Measurements from ENCODE around the gene BACE1-AS. TPM values are rescaled to one million over a fixed set of nuclear protein-coding genes. Genes with fewer than 3 reads are reported as not detected.

BACE1-AS gene
- total RNA-seq, 1 experiment from 2014 or later: 3.6 TPM

GRCh38 chr11:117313091-117313490, 21.9 kb downstream of the BACE1-AS start:
- no peaks in the 10 kb centered on the region for H4K20me1 ChIP-seq (ENCODE audit: low read length)
- no peaks in the 10 kb centered on the region for H3K9me3 ChIP-seq (ENCODE audit: low read length)
- POLR2A ChIA-PET (ENCODE audit: unreplicated experiment): no interaction called here
- no peaks in the 10 kb centered on the region for H3K79me2 ChIP-seq (ENCODE audit: low read length)
- H3K27me3 ChIP-seq (ENCODE audit: low read length): no peaks in the 10 kb centered on the region
- no peak for DNase-seq
- BruUV-seq (replicated peaks): no TSS peak
- no peak overlapping the region for H3K27ac ChIP-seq (ENCODE audit: low read length)
- TF ChIP-seq CTCF (conservative IDR thresholded peaks at IDR 0.05; ENCODE audit: low read depth, low read length) (no peak), EZH2 (IDR thresholded peaks at IDR 0.05; ENCODE audit: low read length, unreplicated experiment) (no peak), EZH2phosphoT487 (IDR thresholded peaks at IDR 0.05; ENCODE audit: borderline replicate concordance, low read length) (no peak)
- no peak overlapping the region for H3K9ac ChIP-seq (ENCODE audit: low read length)
- H3K9me2 ChIP-seq (replicated peaks; ENCODE audit: low read length): no peaks in the 10 kb centered on the region
- H3K4me3 ChIP-seq (ENCODE audit: low read length): no peak overlapping the region
- H3F3A ChIP-seq (ENCODE audit: low read length, unreplicated experiment): no peaks in the 10 kb centered on the region
- intact Hi-C loops (cut with micrococcal nuclease): no loop called here
- no peaks in the 10 kb centered on the region for H3K36me3 ChIP-seq (ENCODE audit: low read depth, low read length)
- no peak for ATAC-seq
- H2AFZ ChIP-seq (ENCODE audit: low read length): no peak overlapping the region
- no peak overlapping the region for H3K4me2 ChIP-seq (ENCODE audit: low read length)
- peaks cover 20% of the 10 kb centered on the region for H3K4me1 ChIP-seq (ENCODE audit: insufficient read depth, low read length)
- CTCF ChIA-PET: no interaction called here

DNA sequence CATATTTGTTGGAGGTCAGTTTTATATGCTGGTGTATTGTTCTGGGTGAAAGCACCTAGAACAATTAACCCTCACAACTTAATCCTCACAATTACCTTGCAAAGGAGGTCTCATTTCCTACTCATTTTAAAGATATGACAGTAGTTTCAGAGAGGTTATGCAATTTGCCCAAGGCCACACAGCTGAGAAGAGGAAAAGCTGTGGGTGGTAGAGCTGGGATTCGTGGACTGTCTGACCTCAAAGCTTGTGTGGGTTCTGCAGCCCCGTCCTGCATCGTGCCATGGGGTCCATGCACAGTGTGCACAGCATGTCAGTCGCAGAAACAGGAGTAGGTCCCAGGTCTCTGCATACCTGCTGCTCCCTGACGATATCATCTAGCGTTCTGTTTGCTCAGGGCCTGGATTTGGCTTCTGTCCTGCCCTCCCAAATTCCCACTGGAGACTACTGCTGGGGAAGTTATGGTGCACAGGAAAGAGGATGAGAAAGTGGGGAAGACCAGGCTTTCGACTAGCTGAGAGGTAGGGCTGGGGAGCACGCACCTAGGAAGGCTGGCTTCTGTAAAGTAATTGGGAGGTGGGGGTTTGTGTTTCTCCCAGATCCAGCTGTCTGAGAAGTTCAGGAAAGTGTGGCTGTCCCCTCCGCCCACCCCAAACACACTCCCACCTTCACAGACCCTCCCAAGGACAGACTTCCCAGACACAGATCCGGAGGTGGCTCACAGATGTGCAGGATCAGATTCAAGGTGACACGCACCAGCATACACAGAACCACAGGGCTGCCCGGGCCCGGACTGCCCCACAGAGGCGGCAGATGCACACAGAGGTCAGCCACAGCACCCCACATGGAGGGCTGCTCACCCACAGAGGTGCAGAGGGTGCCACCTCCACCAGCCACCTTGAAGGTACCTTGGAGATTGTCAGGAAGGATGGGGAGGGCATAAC, 23.0 kb downstream of the BACE1-AS start:
- ATAC-seq (no peak), DNase-seq (no peak)
- no peak overlapping the region for H3K27ac ChIP-seq (ENCODE audit: low read length)
- intact Hi-C loops (cut with micrococcal nuclease): no loop called here
- BruUV-seq (replicated peaks): TSS peak; percentile 32
- no peaks in the 10 kb centered on the region for H3F3A ChIP-seq (ENCODE audit: low read length, unreplicated experiment)
- H3K9me3 ChIP-seq (ENCODE audit: low read length): no peaks in the 10 kb centered on the region
- no peaks in the 10 kb centered on the region for H3K36me3 ChIP-seq (ENCODE audit: low read depth, low read length)
- no peaks in the 10 kb centered on the region for H3K9me2 ChIP-seq (replicated peaks; ENCODE audit: low read length)
- TF ChIP-seq EZH2 (IDR thresholded peaks at IDR 0.05; ENCODE audit: low read length, unreplicated experiment) (no peak), EZH2phosphoT487 (IDR thresholded peaks at IDR 0.05; ENCODE audit: borderline replicate concordance, low read length) (no peak), CTCF (conservative IDR thresholded peaks at IDR 0.05; ENCODE audit: low read depth, low read length) (no peak)
- H3K4me2 ChIP-seq (ENCODE audit: low read length): peak overlapping the region; percentile 98
- H3K4me1 ChIP-seq (ENCODE audit: insufficient read depth, low read length): peaks cover 20% of the 10 kb centered on the region
- no peak overlapping the region for H2AFZ ChIP-seq (ENCODE audit: low read length)
- H4K20me1 ChIP-seq (ENCODE audit: low read length): no peaks in the 10 kb centered on the region
- H3K4me3 ChIP-seq (ENCODE audit: low read length): peak overlapping the region; percentile 85
- no peaks in the 10 kb centered on the region for H3K79me2 ChIP-seq (ENCODE audit: low read length)
- POLR2A ChIA-PET (ENCODE audit: unreplicated experiment): no interaction called here
- H3K27me3 ChIP-seq (ENCODE audit: low read length): no peaks in the 10 kb centered on the region
- H3K9ac ChIP-seq (ENCODE audit: low read length): no peak overlapping the region
- CTCF ChIA-PET: no interaction called here

- Histone ChIP-seq H2AFZ (ENCODE audit: low read length) (no peak overlapping the region; the same call in 1 of the 2 replicates), H3K4me2 (ENCODE audit: low read length) (peak overlapping the region; percentile 98), H3K4me1 (ENCODE audit: insufficient read depth, low read length) (peaks cover 20% of the 10 kb centered on the region), H3K79me2 (ENCODE audit: low read length) (no peaks in the 10 kb centered on the region), H3K9ac (ENCODE audit: low read length) (no peak overlapping the region), H3K4me3 (ENCODE audit: low read length) (peak overlapping the region; percentile 85), H3K9me2 (replicated peaks; ENCODE audit: low read length) (no peaks in the 10 kb centered on the region), H3K27ac (ENCODE audit: low read length) (no peak overlapping the region), H3F3A (ENCODE audit: low read length, unreplicated experiment) (no peaks in the 10 kb centered on the region), H3K27me3 (ENCODE audit: low read length) (no peaks in the 10 kb centered on the region), H3K36me3 (ENCODE audit: low read depth, low read length) (no peaks in the 10 kb centered on the region), H3K9me3 (ENCODE audit: low read length) (no peaks in the 10 kb centered on the region), H4K20me1 (ENCODE audit: low read length) (no peaks in the 10 kb centered on the region)
- CTCF ChIA-PET: no interaction called here
- intact Hi-C loops (cut with micrococcal nuclease): no loop called here
- POLR2A ChIA-PET (ENCODE audit: unreplicated experiment): interaction anchor here (1.7 kb wide), 1 partner anchor 13 kb away, joined by 4 read pairs; the partner anchor contains the start of gene CEP164
- no peak for DNase-seq
- BruUV-seq (replicated peaks): no TSS peak
- TF ChIP-seq CTCF (conservative IDR thresholded peaks at IDR 0.05; ENCODE audit: low read depth, low read length): no peak
- no peak for TF ChIP-seq EZH2phosphoT487 (IDR thresholded peaks at IDR 0.05; ENCODE audit: borderline replicate concordance, low read length)
- no peak for TF ChIP-seq EZH2 (IDR thresholded peaks at IDR 0.05; ENCODE audit: low read length, unreplicated experiment)
- no peak for ATAC-seq
These were observed 23.7 kb downstream of the BACE1-AS start for GRCh38 chr11:117314840-117315239.
